Stimulated activated CD8-positive, alpha-beta memory T cell treated with anti-CD3 and anti-CD28 coated beads, Interleukin-4, amount 100 ng/mL, for 48 hours (primary cell): ENCODE data around the gene PRKCH.
"Not testable (repeated sequence)": the region's sequence is repeated elsewhere in the genome, so short reads cannot be mapped to it uniquely, and the experiment has no call there.

Experiments
- DNase-seq: peaks from one replicate; pipeline ENCODE4 v3.0.0-alpha.2; 2020

PRKCH gene

GRCh38 chr14:61315313-61315712 is 6.1 kb upstream of the PRKCH start:
- no peak for DNase-seq

- DNase-seq = no peak
Observed at GRCh38 chr14:61319086-61319485, 2.3 kb upstream of the PRKCH start.

- no peak for DNase-seq
Observed at GRCh38 chr14:61319706-61320105, 1.7 kb upstream of the PRKCH start.

GRCh38 chr14:61320170-61320569 is 1.2 kb upstream of the PRKCH start:
- not testable (repeated sequence) for DNase-seq

GRCh38 chr14:61320806-61321384 is 484 bp upstream of the PRKCH start:
- no peak for DNase-seq

GRCh38 chr14:61322011-61322798 is 826 bp downstream of the PRKCH start:
- peak; percentile 62 for DNase-seq

- peak; percentile 62 for DNase-seq
Observed at GRCh38 chr14:61322799-61323290, 1.5 kb downstream of the PRKCH start.

- no peak for DNase-seq
Observed at GRCh38 chr14:61323970-61324369, 2.6 kb downstream of the PRKCH start.

- no peak for DNase-seq
Observed at GRCh38 chr14:61325166-61325565, 3.8 kb downstream of the PRKCH start.

- no peak for DNase-seq
Observed at GRCh38 chr14:61326146-61326545, 4.8 kb downstream of the PRKCH start.

GRCh38 chr14:61326847-61327246 is 5.5 kb downstream of the PRKCH start:
- peak; percentile 45 for DNase-seq

- DNase-seq = no peak
Observed at GRCh38 chr14:61328626-61329262, 7.4 kb downstream of the PRKCH start.

- DNase-seq = no peak
Observed at GRCh38 chr14:61329478-61330051, 8.2 kb downstream of the PRKCH start.

GRCh38 chr14:61330511-61330910 is 9.1 kb downstream of the PRKCH start:
- no peak for DNase-seq

- no peak for DNase-seq
Observed at GRCh38 chr14:61331992-61332657, 10.7 kb downstream of the PRKCH start.

GRCh38 chr14:61332658-61333029 is 11.3 kb downstream of the PRKCH start:
- no peak for DNase-seq

- DNase-seq = no peak
Observed at GRCh38 chr14:61333087-61333486, 11.7 kb downstream of the PRKCH start.

GRCh38 chr14:61334197-61334701 is 12.9 kb downstream of the PRKCH start:
- DNase-seq = no peak

GRCh38 chr14:61335049-61335448 is 13.7 kb downstream of the PRKCH start:
- no peak for DNase-seq

GRCh38 chr14:61335671-61336275 is 14.4 kb downstream of the PRKCH start:
- no peak for DNase-seq

- peak; percentile 69 for DNase-seq
Observed at GRCh38 chr14:61337893-61338292, 16.5 kb downstream of the PRKCH start.

GRCh38 chr14:61338457-61338856 is 17.1 kb downstream of the PRKCH start:
- DNase-seq = no peak
